Activated T-helper 2 cell treated with anti-CD3 and anti-CD28 coated beads, Interferon-gamma antibody, Interleukin-2, Interleukin-4, amounts not matched to agents 10 μg/mL and 5 μg/mL and 100 μg/mL, durations not matched to agents 14 hours and 24 hours and 36 hours (primary cell): ENCODE results near the gene CD8B2. TPM values are rescaled to one million over a fixed set of nuclear protein-coding genes. Genes with fewer than 3 reads are reported as not detected.
"Not testable (repeated sequence)": the region's sequence is repeated elsewhere in the genome, so short reads cannot be mapped to it uniquely, and the experiment has no call there.

Source experiments
- DNase-seq: peaks from one replicate; pipeline ENCODE4 v3.0.0; 2021; ENCODE audit warnings: low spot score
- H3K27ac Mint-ChIP-seq: one replicate; pipeline ENCODE4 v1.8.0; 2021; ENCODE audit warnings: mixed read lengths
- H3K27me3 Mint-ChIP-seq: one replicate; pipeline ENCODE4 v1.8.0; 2021; ENCODE audit warnings: low read depth, mixed read lengths
- H3K36me3 Mint-ChIP-seq: one replicate; pipeline ENCODE4 v1.8.0; 2021; ENCODE audit warnings: low read depth, mixed read lengths
- H3K4me1 Mint-ChIP-seq: one replicate; pipeline ENCODE4 v1.8.0; 2021; ENCODE audit warnings: low read depth, mixed read lengths
- H3K4me3 Mint-ChIP-seq: one replicate; pipeline ENCODE4 v1.8.0; 2021; ENCODE audit warnings: low read depth, mild to moderate bottlenecking, moderate library complexity, mixed read lengths
- H3K9me3 Mint-ChIP-seq: one replicate; pipeline ENCODE4 v1.8.0; 2021; ENCODE audit warnings: mixed read lengths
- intact Hi-C: fragments of 100-400 bp; cut with micrococcal nuclease; formaldehyde crosslinking; loops from one replicate; pipeline ENCODE4 v1.15.1; 2023
- total RNA-seq: library from RNA; stranded (reverse); gene quantifications from 2 replicates; pipeline ENCODE4 v1.2.3, GENCODE V29; 2022

The CD8B2 gene
- not detected in 2 replicates for total RNA-seq

DNA sequence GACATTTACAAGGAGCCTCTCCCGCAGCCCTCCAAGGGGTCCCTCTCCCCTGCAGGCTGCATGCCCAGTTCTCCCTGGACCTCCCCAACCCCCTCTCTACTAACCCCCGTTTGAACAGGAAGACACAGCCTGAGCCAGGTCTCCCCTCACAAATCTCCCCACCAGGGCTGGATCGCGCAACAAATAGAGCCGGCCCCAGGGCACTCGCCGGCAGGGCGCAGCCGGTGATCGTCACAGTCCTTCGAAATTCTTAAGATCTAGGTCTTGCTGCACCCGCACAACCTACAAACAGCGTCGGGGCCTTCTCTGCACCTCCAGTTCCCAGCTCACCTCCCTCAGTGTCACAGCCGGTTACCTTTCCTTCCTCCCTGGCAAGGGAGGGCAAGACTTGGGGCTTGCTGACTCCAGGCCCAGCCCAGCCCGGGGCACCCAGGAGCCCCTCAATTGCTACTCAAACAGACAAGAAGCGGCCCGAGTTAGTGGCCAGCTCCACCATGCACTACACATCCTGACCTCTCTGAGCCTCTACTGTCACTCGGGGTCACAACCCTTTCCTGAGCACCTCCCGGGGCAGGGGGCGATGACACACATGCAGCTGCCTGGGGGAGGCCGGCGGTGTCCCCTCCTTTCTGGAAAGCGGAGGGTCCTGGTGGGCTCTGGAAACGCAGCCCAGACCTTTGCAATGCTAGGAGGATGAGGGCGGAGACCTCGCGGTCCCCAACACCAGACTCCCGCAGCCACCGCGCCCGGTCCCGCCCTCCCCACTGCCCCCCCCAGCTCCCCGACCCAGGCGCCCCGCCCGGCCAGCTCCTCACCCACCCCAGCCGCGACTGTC lies at the start of gene CD8B2:
CD8B2 (plus strand) TSS at position 814 of the 835 bp plus-strand sequence. CDS start 63 bp downstream, outside the sequence.
- H3K4me3 Mint-ChIP-seq, H3K9me3 Mint-ChIP-seq, H3K4me1 Mint-ChIP-seq, H3K36me3 Mint-ChIP-seq, intact Hi-C loops, H3K27ac Mint-ChIP-seq, DNase-seq: not testable (repeated sequence)
- H3K27me3 Mint-ChIP-seq, result peaks cover 26% of the 10 kb centered on the region

DNA sequence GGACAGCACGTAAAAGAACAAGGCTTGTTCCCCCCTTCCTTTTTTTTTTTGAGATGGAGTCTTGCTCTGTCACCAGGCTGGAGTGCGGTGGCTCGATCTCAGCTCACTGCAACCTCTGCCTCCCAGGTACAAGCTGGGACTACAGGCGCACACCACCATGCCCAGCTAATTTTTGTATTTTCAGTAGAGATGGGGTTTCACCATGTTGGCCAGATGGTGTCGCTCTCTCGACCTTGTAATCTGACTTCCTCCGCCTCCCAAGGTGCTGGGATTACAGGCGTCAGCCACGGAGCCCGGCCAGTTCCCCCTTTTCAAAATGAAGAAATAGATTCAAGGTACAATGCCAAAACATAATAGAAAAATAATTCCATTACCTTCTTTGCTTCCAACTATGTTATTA lies 25.3 kb upstream of the CD8B2 start:
- H3K27me3 Mint-ChIP-seq, H3K36me3 Mint-ChIP-seq, H3K9me3 Mint-ChIP-seq, H3K27ac Mint-ChIP-seq, H3K4me3 Mint-ChIP-seq, H3K4me1 Mint-ChIP-seq, DNase-seq, intact Hi-C loops: not testable (repeated sequence)

DNA sequence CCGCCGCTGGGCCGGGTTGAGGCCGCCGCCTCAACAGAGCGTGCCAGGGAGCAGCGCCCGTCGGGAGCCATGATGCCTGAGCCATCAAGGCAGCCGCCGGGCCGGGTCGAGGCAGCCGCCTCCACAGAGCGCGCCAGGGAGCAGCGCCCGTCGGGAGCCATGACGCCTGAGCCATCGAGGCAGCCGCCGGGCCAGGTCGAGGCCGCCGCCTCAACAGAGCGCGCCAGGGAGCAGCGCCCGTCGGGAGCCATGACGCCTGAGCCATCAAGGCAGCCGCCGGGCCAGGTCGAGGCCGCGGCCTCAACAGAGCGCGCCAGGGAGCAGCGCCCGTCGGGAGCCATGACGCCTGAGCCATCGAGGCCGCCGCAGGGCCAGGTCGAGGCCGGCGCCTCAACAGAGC lies 19.6 kb upstream of the CD8B2 start:
- H3K27ac Mint-ChIP-seq, H3K36me3 Mint-ChIP-seq, H3K4me3 Mint-ChIP-seq, DNase-seq, H3K4me1 Mint-ChIP-seq, H3K9me3 Mint-ChIP-seq, H3K27me3 Mint-ChIP-seq, intact Hi-C loops: not testable (repeated sequence)

DNA sequence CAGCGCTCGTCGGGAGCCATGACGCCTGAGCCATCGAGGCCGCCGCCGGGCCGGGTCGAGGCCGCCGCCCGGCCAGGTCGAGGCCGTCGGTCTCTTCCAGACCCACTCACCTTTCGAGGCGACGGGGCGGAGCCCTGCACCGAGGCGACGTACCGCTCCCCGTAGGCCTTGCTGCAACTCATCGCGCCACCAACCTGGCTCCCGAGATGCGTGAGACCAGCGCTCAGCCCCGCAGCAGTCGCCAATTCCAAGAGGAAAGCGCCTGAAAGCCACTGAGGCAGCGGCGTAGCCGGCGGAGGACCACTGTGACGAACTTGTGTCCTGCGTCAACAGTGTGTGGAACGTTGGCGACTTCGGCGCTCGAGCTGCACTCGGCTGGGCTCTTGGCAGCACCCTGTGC lies 19.1 kb upstream of the CD8B2 start, which contains the start of gene RGPD3:
RGPD3 (minus strand) TSS at position 307 of the 400 bp plus-strand sequence; CDS start at position 182, 125 bp downstream.
- H3K4me3 Mint-ChIP-seq, H3K4me1 Mint-ChIP-seq, H3K9me3 Mint-ChIP-seq, H3K36me3 Mint-ChIP-seq, DNase-seq, intact Hi-C loops, H3K27me3 Mint-ChIP-seq, H3K27ac Mint-ChIP-seq: not testable (repeated sequence)

DNA sequence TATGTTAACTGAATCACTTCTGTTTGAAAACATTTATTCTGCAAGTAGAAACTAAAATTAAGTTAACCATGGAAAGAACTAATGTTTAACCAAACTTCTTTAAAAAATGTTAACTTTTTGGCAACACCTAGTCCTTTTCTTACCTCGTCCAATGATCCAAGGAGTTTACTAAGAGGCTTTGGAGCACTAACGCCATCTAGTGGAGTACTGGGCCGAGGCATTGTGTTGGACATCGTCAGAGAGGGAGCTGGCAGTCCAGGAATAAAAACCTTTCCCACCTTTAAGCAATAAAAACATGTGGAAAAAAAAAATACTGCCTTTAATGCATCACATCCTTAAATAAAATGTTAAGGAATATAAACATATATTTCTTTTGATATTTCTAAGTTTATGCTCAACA lies 16.5 kb upstream of the CD8B2 start:
- H3K36me3 Mint-ChIP-seq, H3K9me3 Mint-ChIP-seq, H3K27me3 Mint-ChIP-seq, H3K27ac Mint-ChIP-seq, DNase-seq, intact Hi-C loops, H3K4me1 Mint-ChIP-seq, H3K4me3 Mint-ChIP-seq: not testable (repeated sequence)

DNA sequence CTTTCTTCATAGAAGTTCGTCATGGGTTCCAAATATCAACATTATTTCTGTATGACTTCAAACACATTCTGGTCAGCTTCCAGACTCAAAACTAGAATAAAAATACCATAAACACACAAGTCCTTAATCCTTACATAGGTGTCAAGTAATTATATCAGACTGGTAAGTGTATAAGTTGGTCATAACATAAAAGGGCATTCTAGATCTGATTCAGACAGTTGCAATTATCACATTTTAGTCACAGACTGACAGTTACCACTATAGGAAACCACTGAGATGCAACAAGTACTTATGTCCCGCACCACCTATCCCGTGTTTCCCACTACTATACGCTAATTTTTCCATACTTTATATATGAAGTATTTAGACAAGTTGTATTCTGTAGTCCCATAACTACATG lies 9.5 kb upstream of the CD8B2 start:
- H3K36me3 Mint-ChIP-seq, intact Hi-C loops, DNase-seq, H3K4me1 Mint-ChIP-seq, H3K4me3 Mint-ChIP-seq, H3K27ac Mint-ChIP-seq, H3K9me3 Mint-ChIP-seq, H3K27me3 Mint-ChIP-seq: not testable (repeated sequence)

DNA sequence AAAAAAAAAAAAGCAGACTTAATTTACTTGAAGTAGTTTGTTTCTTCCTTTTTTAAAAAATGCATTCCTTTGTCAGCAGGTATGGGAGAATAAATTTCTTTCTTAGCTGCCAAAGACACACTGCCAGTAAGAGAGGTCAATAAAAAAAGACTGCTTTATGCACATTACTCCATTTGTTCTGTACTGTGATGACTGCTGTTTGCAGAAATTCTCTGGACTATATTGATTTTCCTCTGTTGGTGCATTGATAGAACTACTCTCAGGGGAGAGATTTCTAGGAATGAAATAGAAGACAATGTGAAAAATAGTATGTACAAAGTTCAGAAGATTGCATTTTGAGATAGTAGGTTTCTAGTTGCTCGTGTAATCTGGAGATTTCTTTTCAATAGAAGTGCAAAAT lies 7.6 kb upstream of the CD8B2 start:
- H3K4me3 Mint-ChIP-seq, result not testable (repeated sequence)

DNA sequence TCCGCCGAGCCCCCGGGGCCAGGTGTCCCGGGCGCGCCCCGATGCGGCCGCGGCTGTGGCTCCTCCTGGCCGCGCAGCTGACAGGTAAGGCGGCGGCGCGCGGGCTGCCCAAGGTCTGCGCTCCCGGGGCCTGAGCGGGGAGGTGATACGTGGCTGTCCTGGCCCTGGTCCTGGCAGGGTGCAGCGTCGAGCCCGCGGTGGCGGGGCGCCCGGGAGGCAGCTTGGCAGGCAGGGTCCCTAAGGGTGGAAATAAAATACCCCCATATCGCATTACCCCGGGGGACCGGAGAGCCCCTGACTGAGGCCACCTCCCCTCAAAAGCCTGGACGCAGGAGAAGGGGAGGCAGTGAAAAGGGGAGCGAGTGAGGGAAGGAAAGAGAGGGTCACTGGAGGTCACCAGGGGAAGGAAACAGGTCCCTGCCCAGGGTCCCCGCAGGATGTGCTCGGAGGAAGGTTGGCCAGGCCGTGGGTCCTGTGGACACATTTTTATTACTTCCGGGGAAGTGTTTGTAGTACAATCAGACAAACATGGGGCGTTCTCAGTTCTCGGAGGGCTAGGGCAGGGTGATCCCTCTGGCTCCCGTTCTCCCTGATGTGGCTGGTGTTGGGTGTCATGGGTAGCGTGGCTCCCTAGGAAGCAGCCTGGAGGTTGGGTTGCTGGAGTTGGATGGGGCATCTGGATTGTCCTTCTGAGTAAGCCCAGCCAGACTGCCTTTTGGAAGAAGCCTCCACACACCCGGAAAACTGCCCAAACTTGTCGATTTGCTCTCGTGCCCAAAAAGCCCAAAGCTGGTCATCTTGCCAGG lies 425 bp downstream of the CD8B2 start:
- H3K4me3 Mint-ChIP-seq, H3K9me3 Mint-ChIP-seq, intact Hi-C loops, DNase-seq, H3K4me1 Mint-ChIP-seq, H3K36me3 Mint-ChIP-seq, H3K27ac Mint-ChIP-seq: not testable (repeated sequence)
- H3K27me3 Mint-ChIP-seq, result peaks cover 26% of the 10 kb centered on the region

More for the DNA sequence above, 7.6 kb upstream of the CD8B2 start:
- intact Hi-C loops, DNase-seq, H3K27me3 Mint-ChIP-seq, H3K27ac Mint-ChIP-seq, H3K36me3 Mint-ChIP-seq, H3K4me1 Mint-ChIP-seq, H3K9me3 Mint-ChIP-seq: not testable (repeated sequence)

DNA sequence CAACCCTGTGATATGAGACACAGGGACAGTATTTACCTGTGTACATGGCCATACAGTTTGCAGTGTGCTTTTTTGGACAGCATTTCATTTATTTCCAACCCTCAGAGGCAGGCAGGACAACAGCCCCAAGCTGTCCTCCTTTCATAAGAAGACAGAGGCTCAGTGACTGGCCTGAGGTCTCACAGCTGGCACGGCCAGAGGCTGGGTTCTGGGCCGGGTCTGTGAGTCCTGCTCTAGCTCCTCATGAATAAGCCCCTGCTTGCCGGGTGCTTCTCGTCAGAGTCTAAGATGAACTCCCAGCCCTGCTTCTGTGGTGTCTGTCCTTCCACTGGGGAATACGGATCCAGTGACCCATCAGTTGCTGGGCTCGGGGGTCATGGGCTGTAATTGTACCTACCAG lies 2.5 kb downstream of the CD8B2 start:
- H3K4me1 Mint-ChIP-seq, intact Hi-C loops, H3K36me3 Mint-ChIP-seq, H3K27ac Mint-ChIP-seq, DNase-seq, H3K9me3 Mint-ChIP-seq, H3K4me3 Mint-ChIP-seq: not testable (repeated sequence)
- H3K27me3 Mint-ChIP-seq, result peaks cover 20% of the 10 kb centered on the region

DNA sequence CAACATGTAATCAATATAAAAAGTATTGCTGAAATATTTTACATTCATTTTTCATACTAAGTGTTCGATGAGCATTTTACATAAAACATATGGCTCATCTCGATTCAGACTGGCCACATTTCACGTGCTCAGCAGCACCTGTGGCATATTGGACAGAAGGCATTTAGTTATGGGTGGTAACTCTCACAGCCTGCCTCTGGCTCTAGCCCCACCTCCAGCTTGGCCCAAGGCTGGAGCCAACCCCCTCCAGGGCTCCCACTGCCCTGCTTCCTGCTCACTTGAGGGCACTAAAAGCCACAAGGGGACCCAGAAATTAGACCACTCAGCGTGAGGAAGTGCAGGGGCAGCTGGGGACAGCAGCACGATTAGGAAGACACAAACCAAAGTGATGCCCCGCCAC lies 5.2 kb downstream of the CD8B2 start:
- intact Hi-C loops, H3K27ac Mint-ChIP-seq, H3K27me3 Mint-ChIP-seq, H3K4me1 Mint-ChIP-seq, H3K4me3 Mint-ChIP-seq, DNase-seq, H3K36me3 Mint-ChIP-seq, H3K9me3 Mint-ChIP-seq: not testable (repeated sequence)

DNA sequence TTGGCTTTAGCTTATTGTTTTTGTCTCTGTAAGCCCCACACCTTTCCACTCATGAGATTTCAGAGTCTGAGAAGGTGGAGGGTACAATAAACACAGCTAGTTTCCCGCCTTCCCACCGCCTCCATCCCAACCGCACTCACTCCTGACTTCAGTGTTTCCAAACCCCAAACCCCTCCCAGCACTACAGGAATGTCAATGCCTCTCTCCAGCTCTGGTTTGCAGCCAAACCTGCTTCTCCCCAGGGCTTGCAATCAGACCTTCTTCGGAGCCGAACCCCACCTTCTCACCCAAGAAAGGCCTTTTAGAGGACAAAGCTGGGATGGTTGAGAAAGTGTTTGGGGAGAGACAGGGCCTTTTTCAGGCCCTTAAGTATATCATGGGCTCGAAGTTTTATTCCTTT lies 5.7 kb downstream of the CD8B2 start:
- H3K27me3 Mint-ChIP-seq, H3K9me3 Mint-ChIP-seq, H3K27ac Mint-ChIP-seq, H3K36me3 Mint-ChIP-seq, intact Hi-C loops, DNase-seq, H3K4me3 Mint-ChIP-seq, H3K4me1 Mint-ChIP-seq: not testable (repeated sequence)

DNA sequence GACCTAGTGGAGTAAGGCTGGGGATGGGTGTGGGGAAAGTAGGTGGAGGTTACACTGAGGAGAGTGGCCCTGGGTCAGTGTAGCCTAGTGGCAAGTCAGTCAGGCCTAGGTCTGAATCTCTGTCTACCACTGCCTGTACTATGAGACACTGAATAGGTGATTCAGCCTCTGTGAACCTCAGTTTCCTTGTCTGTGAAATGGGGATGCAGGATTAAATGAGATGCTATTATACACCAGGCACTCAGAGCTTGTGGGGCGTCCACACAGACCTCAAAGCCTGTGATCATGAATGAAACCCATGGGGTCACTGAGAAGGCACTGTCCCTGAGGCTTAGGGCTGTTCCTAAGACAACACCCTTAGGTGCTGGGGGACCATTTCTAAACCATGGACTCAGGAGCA lies 11.4 kb downstream of the CD8B2 start:
- H3K27me3 Mint-ChIP-seq, H3K9me3 Mint-ChIP-seq, H3K36me3 Mint-ChIP-seq, DNase-seq, H3K27ac Mint-ChIP-seq, intact Hi-C loops, H3K4me3 Mint-ChIP-seq, H3K4me1 Mint-ChIP-seq: not testable (repeated sequence)

DNA sequence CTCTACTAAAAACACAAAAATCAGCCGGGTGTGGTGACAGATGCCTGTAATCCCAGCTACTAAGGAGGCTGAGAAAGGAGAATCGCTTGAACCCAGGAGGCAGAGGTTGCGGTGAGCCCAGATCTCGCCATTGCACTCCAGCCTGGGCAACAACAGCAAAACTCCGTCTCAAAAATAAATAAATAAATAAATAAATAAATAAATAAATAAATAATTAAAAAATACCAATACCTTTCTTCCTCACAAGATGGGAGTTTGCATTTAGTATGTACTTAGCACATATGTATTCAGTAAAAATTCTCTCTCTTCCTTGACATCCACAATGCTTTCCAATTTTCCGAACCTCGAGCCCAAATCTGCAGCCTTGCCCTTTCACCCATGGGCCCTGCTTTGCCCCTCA lies 13.2 kb downstream of the CD8B2 start:
- intact Hi-C loops, H3K27ac Mint-ChIP-seq, H3K4me1 Mint-ChIP-seq, H3K27me3 Mint-ChIP-seq, H3K36me3 Mint-ChIP-seq, DNase-seq, H3K9me3 Mint-ChIP-seq, H3K4me3 Mint-ChIP-seq: not testable (repeated sequence)
